Measurements from ENCODE around the gene TRIM24. TPM values are rescaled to one million over a fixed set of nuclear protein-coding genes. Genes with fewer than 3 reads are reported as not detected.

Gene TRIM24
- total RNA-seq, 1 experiment from 2014 or later = 10.2 TPM

GRCh38 chr7:138505361-138505873, 45.4 kb downstream of the TRIM24 start:
- intact Hi-C loops (cut with micrococcal nuclease) = no loop called here
- H3K4me3 Mint-ChIP-seq (ENCODE audit: unreplicated experiment) = no peak overlapping the region
- no peak overlapping the region for H3K27ac Mint-ChIP-seq (ENCODE audit: low read depth, unreplicated experiment)
- H3K4me1 Mint-ChIP-seq (ENCODE audit: insufficient read depth, unreplicated experiment) = no peaks in the 10 kb centered on the region
- no TSS peak for BruUV-seq (replicated peaks)
- H3K27me3 Mint-ChIP-seq (ENCODE audit: insufficient read depth, unreplicated experiment) = no peaks in the 10 kb centered on the region
- no peak for TF ChIP-seq CTCF (IDR thresholded peaks at IDR 0.05; ENCODE audit: unreplicated experiment)
- DNase-seq (ENCODE audit: unreplicated experiment) = no peak
- H3K36me3 Mint-ChIP-seq (ENCODE audit: insufficient read depth, unreplicated experiment) = no peaks in the 10 kb centered on the region
- H3K9me3 Mint-ChIP-seq (ENCODE audit: unreplicated experiment) = no peaks in the 10 kb centered on the region
- CTCF ChIA-PET = interaction anchor here (0.7 to 1.3 kb wide), 3 partner anchors 13 to 602 kb away, joined by 3 to 4 read pairs (median 3); no protein-coding TSS in a partner anchor
- POLR2A ChIA-PET = no interaction called here

- Mint-ChIP-seq H3K9me3 (ENCODE audit: unreplicated experiment) (no peaks in the 10 kb centered on the region), H3K27me3 (ENCODE audit: insufficient read depth, unreplicated experiment) (no peaks in the 10 kb centered on the region), H3K4me3 (ENCODE audit: unreplicated experiment) (no peak overlapping the region), H3K27ac (ENCODE audit: low read depth, unreplicated experiment) (no peak overlapping the region), H3K36me3 (ENCODE audit: insufficient read depth, unreplicated experiment) (no peaks in the 10 kb centered on the region), H3K4me1 (ENCODE audit: insufficient read depth, unreplicated experiment) (no peaks in the 10 kb centered on the region)
- intact Hi-C loops (cut with micrococcal nuclease) = no loop called here
- BruUV-seq (replicated peaks) = no TSS peak
- POLR2A ChIA-PET = no interaction called here
- TF ChIP-seq CTCF (IDR thresholded peaks at IDR 0.05; ENCODE audit: unreplicated experiment) = no peak
- DNase-seq (ENCODE audit: unreplicated experiment) = no peak
- CTCF ChIA-PET = no interaction called here
Measured at GRCh38 chr7:138506764-138507163, 46.7 kb downstream of the TRIM24 start.

GRCh38 chr7:138510003-138510402, 49.9 kb downstream of the TRIM24 start:
- no peaks in the 10 kb centered on the region for H3K4me1 Mint-ChIP-seq (ENCODE audit: insufficient read depth, unreplicated experiment)
- intact Hi-C loops (cut with micrococcal nuclease) = no loop called here
- no peak for DNase-seq (ENCODE audit: unreplicated experiment)
- H3K36me3 Mint-ChIP-seq (ENCODE audit: insufficient read depth, unreplicated experiment) = no peaks in the 10 kb centered on the region
- POLR2A ChIA-PET = no interaction called here
- no peak overlapping the region for H3K4me3 Mint-ChIP-seq (ENCODE audit: unreplicated experiment)
- H3K27me3 Mint-ChIP-seq (ENCODE audit: insufficient read depth, unreplicated experiment) = no peaks in the 10 kb centered on the region
- no peaks in the 10 kb centered on the region for H3K9me3 Mint-ChIP-seq (ENCODE audit: unreplicated experiment)
- CTCF ChIA-PET = interaction anchor here (0.6 to 0.7 kb wide), 2 partner anchors 45 to 141 kb away, joined by 3 read pairs; no protein-coding TSS in a partner anchor
- H3K27ac Mint-ChIP-seq (ENCODE audit: low read depth, unreplicated experiment) = no peak overlapping the region
- BruUV-seq (replicated peaks) = no TSS peak
- no peak for TF ChIP-seq CTCF (IDR thresholded peaks at IDR 0.05; ENCODE audit: unreplicated experiment)

GRCh38 chr7:138512092-138512858, 52.2 kb downstream of the TRIM24 start:
- intact Hi-C loops (cut with micrococcal nuclease) = no loop called here
- ChIA-PET POLR2A (no interaction called here), CTCF (interaction anchor here (0.6 kb wide), 1 partner anchor 33 kb away, joined by 4 read pairs; no protein-coding TSS in a partner anchor)
- H3K4me3 Mint-ChIP-seq (ENCODE audit: unreplicated experiment) = no peak overlapping the region
- no peaks in the 10 kb centered on the region for H3K4me1 Mint-ChIP-seq (ENCODE audit: insufficient read depth, unreplicated experiment)
- H3K9me3 Mint-ChIP-seq (ENCODE audit: unreplicated experiment) = no peaks in the 10 kb centered on the region
- H3K27me3 Mint-ChIP-seq (ENCODE audit: insufficient read depth, unreplicated experiment) = no peaks in the 10 kb centered on the region
- peaks cover 7% of the 10 kb centered on the region for H3K36me3 Mint-ChIP-seq (ENCODE audit: insufficient read depth, unreplicated experiment)
- no peak for TF ChIP-seq CTCF (IDR thresholded peaks at IDR 0.05; ENCODE audit: unreplicated experiment)
- no peak for DNase-seq (ENCODE audit: unreplicated experiment)
- no TSS peak for BruUV-seq (replicated peaks)
- no peak overlapping the region for H3K27ac Mint-ChIP-seq (ENCODE audit: low read depth, unreplicated experiment)
